GM23338 (cell line): ENCODE measurements around the gene WASL. TPM values are rescaled to one million over a fixed set of nuclear protein-coding genes. Genes with fewer than 3 reads are reported as not detected.

Experiments used
- ATAC-seq: fragments of 200-7000 bp; cut with Tn5 transposase; 3 replicates; pipeline ENCODE4 v1.9.1; 2020
- DNase-seq: peaks from one replicate; pipeline ENCODE4 v3.0.0-alpha.2; 2015; ENCODE audit warnings: low spot score
- H2AFZ ChIP-seq: fragments of 200-600 bp; sonication (generic); 2 replicates; pipeline ENCODE4 v1.8.0; 2016; ENCODE audit warnings: antibody characterized with exemption, mild to moderate bottlenecking, moderate library complexity
- H3F3A ChIP-seq: fragments of 200-600 bp; sonication (generic); replicated peaks from 2 replicates; pipeline ENCODE4 v1.8.0; 2017; ENCODE audit warnings: antibody characterized with exemption, mixed run types, low read depth
- H3K27ac ChIP-seq: fragments of 200-600 bp; sonication (generic); 2 replicates; pipeline ENCODE4 v1.6.1; 2016; ENCODE audit warnings: low read depth
- H3K27me3 ChIP-seq: fragments of 200-600 bp; sonication (generic); 2 replicates; pipeline ENCODE4 v1.8.0; 2016; ENCODE audit warnings: mild to moderate bottlenecking, mixed run types, moderate library complexity; ENCODE audit not compliant: insufficient read depth
- H3K36me3 ChIP-seq: fragments of 200-600 bp; sonication (generic); 2 replicates; pipeline ENCODE4 v1.8.0; 2016; ENCODE audit warnings: mild to moderate bottlenecking; ENCODE audit not compliant: insufficient read depth
- H3K4me1 ChIP-seq: fragments of 200-600 bp; sonication (generic); 2 replicates; pipeline ENCODE4 v1.8.0; 2016; ENCODE audit warnings: mild to moderate bottlenecking, moderate library complexity; ENCODE audit not compliant: insufficient read depth
- H3K4me2 ChIP-seq: fragments of 200-600 bp; sonication (generic); 2 replicates; pipeline ENCODE4 v1.7.1; 2017; ENCODE audit warnings: mixed run types
- H3K4me3 ChIP-seq: fragments of 200-600 bp; sonication (generic); 2 replicates; pipeline ENCODE4 v1.6.1; 2016; ENCODE audit warnings: mixed run types
- H3K79me2 ChIP-seq: fragments of 200-600 bp; sonication (generic); replicated peaks from 2 replicates; pipeline ENCODE4 v1.8.0; 2017; ENCODE audit warnings: mild to moderate bottlenecking; ENCODE audit not compliant: insufficient read depth
- H3K9me2 ChIP-seq: fragments of 200-600 bp; sonication (generic); 2 replicates; pipeline ENCODE4 v1.8.0; 2017; ENCODE audit not compliant: insufficient read depth
- H4K20me1 ChIP-seq: fragments of 200-600 bp; sonication (generic); replicated peaks from 2 replicates; pipeline ENCODE4 v1.8.0; 2017; ENCODE audit warnings: mild to moderate bottlenecking; ENCODE audit not compliant: insufficient read depth
- H3K27ac Mint-ChIP-seq: 2 replicates; pipeline ENCODE4 v1.8.0; 2020; ENCODE audit warnings: inconsistent platforms, mild to moderate bottlenecking, moderate library complexity, mixed read lengths
- H3K27me3 Mint-ChIP-seq: 3 replicates; pipeline ENCODE4 v1.8.0; 2022; ENCODE audit warnings: low read depth, mild to moderate bottlenecking, moderate library complexity, mixed read lengths, inconsistent platforms; ENCODE audit not compliant: insufficient read depth, poor library complexity
- H3K36me3 Mint-ChIP-seq: 3 replicates; pipeline ENCODE4 v1.8.0; 2021; ENCODE audit warnings: low read depth, mild to moderate bottlenecking, inconsistent platforms, moderate library complexity, mixed read lengths
- H3K4me1 Mint-ChIP-seq: 3 replicates; pipeline ENCODE4 v1.8.0; 2020; ENCODE audit warnings: mild to moderate bottlenecking, inconsistent platforms, mixed read lengths
- H3K4me3 Mint-ChIP-seq: 3 replicates; pipeline ENCODE4 v1.8.0; 2021; ENCODE audit warnings: moderate library complexity, mild to moderate bottlenecking, inconsistent platforms, mixed read lengths
- H3K9me3 Mint-ChIP-seq: 3 replicates; pipeline ENCODE4 v1.8.0; 2020; ENCODE audit warnings: moderate library complexity, mild to moderate bottlenecking, inconsistent platforms, mixed read lengths
- CREB1 ChIP-seq: fragments of 250-450 bp; sonication (Bioruptor Pico); IDR thresholded peaks from 2 replicates; pipeline ENCODE4 v1.5.0; 2020; ENCODE audit warnings: low read depth, mild to moderate bottlenecking, moderate library complexity
- EZH2 ChIP-seq: fragments of 200-600 bp; sonication (generic); IDR thresholded peaks from one replicate; pipeline ENCODE4 v1.8.0; 2017; ENCODE audit warnings: antibody characterized with exemption, mild to moderate bottlenecking, low read depth; ENCODE audit not compliant: unreplicated experiment
- POLR2AphosphoS5 ChIP-seq: IDR thresholded peaks from 2 replicates; pipeline ENCODE4 v1.6.1; 2016; ENCODE audit warnings: antibody characterized with exemption, low read depth
- polyA plus RNA-seq: library from polyadenylated mRNA; unstranded; fragments of >200 nt; fragmentation: Nextera tagmentation; extraction: Ambion mirVana; gene quantifications from 2 replicates; pipeline ENCODE4 v1.2.1, GENCODE V29; 2016
- total RNA-seq: library from RNA; depleted of rRNA; stranded (reverse); fragments of >200 nt; shearing (Covaris generic); gene quantifications from 2 replicates; pipeline ENCODE4 v1.2.3, GENCODE V29; 2014
- TF ChIP-seq, protein P1 (sequence below): fragments of 250-450 bp; sonication (Bioruptor Pico); IDR thresholded peaks from 2 replicates; pipeline ENCODE4 v1.5.0; 2020; ENCODE audit warnings: mild to moderate bottlenecking, moderate library complexity

WASL gene
- total and polyA plus RNA-seq, 2 experiments from 2014 or later = 36.4 to 45.3 TPM

DNA sequence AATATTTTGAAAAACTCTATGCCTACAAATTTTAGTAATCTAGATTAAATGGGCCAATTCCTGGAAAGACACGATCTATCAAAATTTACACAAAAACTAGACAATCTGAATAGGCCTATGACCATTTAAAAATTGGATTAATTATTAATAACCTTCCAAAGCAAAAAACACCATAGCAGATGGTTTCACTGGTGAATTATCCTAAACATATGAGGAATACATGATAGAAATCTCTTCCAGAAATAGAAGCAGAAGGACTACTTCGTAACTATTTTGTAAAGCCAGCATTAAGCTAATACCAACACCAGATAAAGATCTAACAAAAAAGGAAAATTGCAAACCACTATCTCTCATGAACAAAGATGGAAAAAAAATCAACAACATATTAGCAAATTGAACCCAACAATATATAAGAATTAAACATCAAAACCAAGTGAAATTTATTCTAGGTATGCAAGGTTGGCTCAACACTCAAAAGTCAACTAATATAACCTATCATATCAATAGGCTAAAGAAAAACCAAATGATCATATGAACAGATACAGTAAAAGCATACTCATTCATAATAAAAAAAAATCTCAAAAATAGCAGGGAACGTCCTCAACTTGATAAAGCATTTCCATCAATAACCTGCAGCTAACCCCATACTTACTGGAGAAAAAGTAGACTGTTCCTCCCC, 16.3 kb downstream of the WASL start (continued):
- TF ChIP-seq, protein P1, sequence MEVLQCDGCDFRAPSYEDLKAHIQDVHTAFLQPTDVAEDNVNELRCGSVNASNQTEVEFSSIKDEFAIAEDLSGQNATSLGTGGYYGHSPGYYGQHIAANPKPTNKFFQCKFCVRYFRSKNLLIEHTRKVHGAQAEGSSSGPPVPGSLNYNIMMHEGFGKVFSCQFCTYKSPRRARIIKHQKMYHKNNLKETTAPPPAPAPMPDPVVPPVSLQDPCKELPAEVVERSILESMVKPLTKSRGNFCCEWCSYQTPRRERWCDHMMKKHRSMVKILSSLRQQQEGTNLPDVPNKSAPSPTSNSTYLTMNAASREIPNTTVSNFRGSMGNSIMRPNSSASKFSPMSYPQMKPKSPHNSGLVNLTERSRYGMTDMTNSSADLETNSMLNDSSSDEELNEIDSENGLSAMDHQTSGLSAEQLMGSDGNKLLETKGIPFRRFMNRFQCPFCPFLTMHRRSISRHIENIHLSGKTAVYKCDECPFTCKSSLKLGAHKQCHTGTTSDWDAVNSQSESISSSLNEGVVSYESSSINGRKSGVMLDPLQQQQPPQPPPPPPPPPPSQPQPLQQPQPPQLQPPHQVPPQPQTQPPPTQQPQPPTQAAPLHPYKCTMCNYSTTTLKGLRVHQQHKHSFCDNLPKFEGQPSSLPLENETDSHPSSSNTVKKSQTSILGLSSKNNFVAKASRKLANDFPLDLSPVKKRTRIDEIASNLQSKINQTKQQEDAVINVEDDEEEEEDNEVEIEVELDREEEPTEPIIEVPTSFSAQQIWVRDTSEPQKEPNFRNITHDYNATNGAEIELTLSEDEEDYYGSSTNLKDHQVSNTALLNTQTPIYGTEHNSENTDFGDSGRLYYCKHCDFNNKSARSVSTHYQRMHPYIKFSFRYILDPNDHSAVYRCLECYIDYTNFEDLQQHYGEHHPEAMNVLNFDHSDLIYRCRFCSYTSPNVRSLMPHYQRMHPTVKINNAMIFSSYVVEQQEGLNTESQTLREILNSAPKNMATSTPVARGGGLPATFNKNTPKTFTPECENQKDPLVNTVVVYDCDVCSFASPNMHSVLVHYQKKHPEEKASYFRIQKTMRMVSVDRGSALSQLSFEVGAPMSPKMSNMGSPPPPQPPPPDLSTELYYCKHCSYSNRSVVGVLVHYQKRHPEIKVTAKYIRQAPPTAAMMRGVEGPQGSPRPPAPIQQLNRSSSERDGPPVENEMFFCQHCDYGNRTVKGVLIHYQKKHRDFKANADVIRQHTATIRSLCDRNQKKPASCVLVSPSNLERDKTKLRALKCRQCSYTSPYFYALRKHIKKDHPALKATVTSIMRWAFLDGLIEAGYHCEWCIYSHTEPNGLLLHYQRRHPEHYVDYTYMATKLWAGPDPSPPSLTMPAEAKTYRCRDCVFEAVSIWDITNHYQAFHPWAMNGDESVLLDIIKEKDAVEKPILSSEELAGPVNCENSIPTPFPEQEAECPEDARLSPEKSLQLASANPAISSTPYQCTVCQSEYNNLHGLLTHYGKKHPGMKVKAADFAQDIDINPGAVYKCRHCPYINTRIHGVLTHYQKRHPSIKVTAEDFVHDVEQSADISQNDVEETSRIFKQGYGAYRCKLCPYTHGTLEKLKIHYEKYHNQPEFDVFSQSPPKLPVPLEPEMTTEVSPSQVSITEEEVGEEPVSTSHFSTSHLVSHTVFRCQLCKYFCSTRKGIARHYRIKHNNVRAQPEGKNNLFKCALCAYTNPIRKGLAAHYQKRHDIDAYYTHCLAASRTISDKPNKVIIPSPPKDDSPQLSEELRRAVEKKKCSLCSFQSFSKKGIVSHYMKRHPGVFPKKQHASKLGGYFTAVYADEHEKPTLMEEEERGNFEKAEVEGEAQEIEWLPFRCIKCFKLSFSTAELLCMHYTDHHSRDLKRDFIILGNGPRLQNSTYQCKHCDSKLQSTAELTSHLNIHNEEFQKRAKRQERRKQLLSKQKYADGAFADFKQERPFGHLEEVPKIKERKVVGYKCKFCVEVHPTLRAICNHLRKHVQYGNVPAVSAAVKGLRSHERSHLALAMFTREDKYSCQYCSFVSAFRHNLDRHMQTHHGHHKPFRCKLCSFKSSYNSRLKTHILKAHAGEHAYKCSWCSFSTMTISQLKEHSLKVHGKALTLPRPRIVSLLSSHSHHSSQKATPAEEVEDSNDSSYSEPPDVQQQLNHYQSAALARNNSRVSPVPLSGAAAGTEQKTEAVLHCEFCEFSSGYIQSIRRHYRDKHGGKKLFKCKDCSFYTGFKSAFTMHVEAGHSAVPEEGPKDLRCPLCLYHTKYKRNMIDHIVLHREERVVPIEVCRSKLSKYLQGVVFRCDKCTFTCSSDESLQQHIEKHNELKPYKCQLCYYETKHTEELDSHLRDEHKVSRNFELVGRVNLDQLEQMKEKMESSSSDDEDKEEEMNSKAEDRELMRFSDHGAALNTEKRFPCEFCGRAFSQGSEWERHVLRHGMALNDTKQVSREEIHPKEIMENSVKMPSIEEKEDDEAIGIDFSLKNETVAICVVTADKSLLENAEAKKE (CRISPR knock-in tag) = no peak

DNA sequence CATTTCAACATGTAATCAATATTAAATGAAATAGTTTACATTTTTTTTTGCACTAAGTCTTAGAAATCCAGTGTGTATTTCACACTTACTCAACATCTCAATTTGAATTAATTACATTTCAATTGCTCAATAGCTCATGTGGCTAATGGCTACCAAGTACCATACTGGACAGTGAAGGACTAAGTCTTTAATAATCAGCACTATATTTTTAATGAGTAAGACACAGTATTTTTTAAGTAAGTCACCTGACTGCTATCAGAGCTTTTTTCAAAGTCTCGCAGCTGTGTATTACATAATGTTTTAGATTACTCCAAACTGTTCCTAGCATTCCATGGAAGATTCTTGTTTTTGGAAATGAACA, 19.6 kb downstream of the WASL start:
- ATAC-seq = no peak
- Mint-ChIP-seq H3K4me3 (no peak overlapping the region), H3K36me3 (peaks cover 3% of the 10 kb centered on the region; the same call in 2 of the 3 replicates), H3K4me1 (peaks cover 32% of the 10 kb centered on the region), H3K27me3 (peaks cover 2% of the 10 kb centered on the region), H3K27ac (no peak overlapping the region), H3K9me3 (no peaks in the 10 kb centered on the region)
- Histone ChIP-seq H3K27ac (no peak overlapping the region), H3K79me2 (peaks cover 100% of the 10 kb centered on the region), H3K27me3 (no peaks in the 10 kb centered on the region), H3K4me2 (no peak overlapping the region), H3K4me3 (no peak overlapping the region), H4K20me1 (peaks cover 41% of the 10 kb centered on the region), H3K36me3 (no peaks in the 10 kb centered on the region), H3K4me1 (peaks cover 28% of the 10 kb centered on the region), H2AFZ (no peak overlapping the region), H3K9me2 (no peaks in the 10 kb centered on the region), H3F3A (no peaks in the 10 kb centered on the region)
- TF ChIP-seq EZH2 (no peak), POLR2AphosphoS5 (no peak), CREB1 (CRISPR knock-in tag) (no peak)
- DNase-seq = no peak
